ENCODE measurements around the gene ULK2.

GRCh38 chr17:19867329-19868078 is at the start of gene ULK2:
- TF ChIP-seq CTCF (conservative IDR thresholded peaks at IDR 0.05; ENCODE audit: low read length): no peak
- TF ChIP-seq EZH2phosphoT487 (IDR thresholded peaks at IDR 0.05; ENCODE audit: borderline replicate concordance): no peak

All from Loucy (cell line).